AG04449 (cell line): Measurements from ENCODE around the gene OSBPL2.

Source experiments
- CTCF ChIA-PET: fragments of 350-600 bp; formaldehyde crosslinking; extraction: SDS; loops from one replicate; lab custom pipeline; 2021; ENCODE audit warnings: antibody characterized with exemption; lab: Yijun Ruan, JAX
- POLR2A ChIA-PET: fragments of 400-600, 350-600 bp; formaldehyde crosslinking; extraction: SDS; loops from one replicate; lab custom pipeline; 2020; ENCODE audit warnings: antibody characterized with exemption, inconsistent platforms; lab: Yijun Ruan, JAX
- DNase-seq: peaks from one replicate; pipeline ENCODE4 v3.0.0-alpha.2; 2010; ENCODE audit warnings: low read depth, low spot score
- H3K4me3 ChIP-seq: 2 replicates; pipeline ENCODE4 v1.5.1; 2011; ENCODE audit warnings: low read depth, mild to moderate bottlenecking, control low read depth, low read length
- CTCF ChIP-seq: IDR thresholded peaks from one replicate; pipeline ENCODE4 v1.5.1; 2011; ENCODE audit warnings: mild to moderate bottlenecking, moderate library complexity, low read length, control low read depth, inconsistent platforms; ENCODE audit not compliant: insufficient read depth; ENCODE audit errors: missing control alignments

OSBPL2 gene

GRCh38 chr20:62300319-62300718 lies 62.0 kb downstream of the OSBPL2 start:
- ChIA-PET CTCF (interaction anchor here (0.8 to 5.9 kb wide), 9 partner anchors 9 to 492 kb away, joined by 3 to 115 read pairs (median 6); partner anchors contain the start of gene LAMA5), POLR2A (no interaction called here)
- no peak overlapping the region for H3K4me3 ChIP-seq
- no peak for DNase-seq
- no peak for TF ChIP-seq CTCF

- DNase-seq, result no peak
- CTCF ChIA-PET, result interaction anchor here (0.8 to 5.9 kb wide), 10 partner anchors 10 to 491 kb away, joined by 3 to 115 read pairs (median 6); partner anchors contain the start of gene LAMA5
- POLR2A ChIA-PET, result no interaction called here
- H3K4me3 ChIP-seq, result no peak overlapping the region
- TF ChIP-seq CTCF, result no peak
Measured at GRCh38 chr20:62301111-62301668, 62.9 kb downstream of the OSBPL2 start.

GRCh38 chr20:62301773-62302340 lies 63.5 kb downstream of the OSBPL2 start:
- H3K4me3 ChIP-seq, result peak overlapping the region; percentile 77
- ChIA-PET CTCF (interaction anchor here (0.6 to 5.9 kb wide), 16 partner anchors 8 to 490 kb away, joined by 3 to 115 read pairs (median 6); partner anchors contain the start of genes LAMA5 and RPS21), POLR2A (no interaction called here)
- peak; percentile 63 for DNase-seq
- TF ChIP-seq CTCF, result peak; percentile 91

GRCh38 chr20:62302341-62303061 lies 64.2 kb downstream of the OSBPL2 start, which contains the start of gene ADRM1:
Gene ADRM1 (plus strand): TSS chr20:62302997. CDS start chr20:62303569, 572 bp downstream.
- DNase-seq, result peak; percentile 69
- ChIA-PET CTCF (interaction anchor here (0.6 to 5.9 kb wide), 17 partner anchors 8 to 98 kb away, joined by 3 to 115 read pairs (median 5); partner anchors contain the start of genes LAMA5 and RPS21), POLR2A (no interaction called here)
- TF ChIP-seq CTCF, result peak; percentile 98
- H3K4me3 ChIP-seq, result peak within 1 kb of the TSS; percentile 81

- ChIA-PET POLR2A (no interaction called here), CTCF (interaction anchor here (0.6 to 5.9 kb wide), 11 partner anchors 8 to 83 kb away, joined by 3 to 115 read pairs (median 7); no protein-coding TSS in a partner anchor)
- DNase-seq, result no peak
- H3K4me3 ChIP-seq, result peak overlapping the region; percentile 81
- no peak for TF ChIP-seq CTCF
Measured at GRCh38 chr20:62303062-62303339, 64.7 kb downstream of the OSBPL2 start.
